Measurements from ENCODE around the gene NOL12. TPM values are rescaled to one million over a fixed set of nuclear protein-coding genes. Genes with fewer than 3 reads are reported as not detected.
"Not testable (repeated sequence)": the region's sequence is repeated elsewhere in the genome, so short reads cannot be mapped to it uniquely, and the experiment has no call there.

NOL12 gene
- total RNA-seq, 2 donors from 2014 or later: 31.3 to 36.3 TPM

DNA sequence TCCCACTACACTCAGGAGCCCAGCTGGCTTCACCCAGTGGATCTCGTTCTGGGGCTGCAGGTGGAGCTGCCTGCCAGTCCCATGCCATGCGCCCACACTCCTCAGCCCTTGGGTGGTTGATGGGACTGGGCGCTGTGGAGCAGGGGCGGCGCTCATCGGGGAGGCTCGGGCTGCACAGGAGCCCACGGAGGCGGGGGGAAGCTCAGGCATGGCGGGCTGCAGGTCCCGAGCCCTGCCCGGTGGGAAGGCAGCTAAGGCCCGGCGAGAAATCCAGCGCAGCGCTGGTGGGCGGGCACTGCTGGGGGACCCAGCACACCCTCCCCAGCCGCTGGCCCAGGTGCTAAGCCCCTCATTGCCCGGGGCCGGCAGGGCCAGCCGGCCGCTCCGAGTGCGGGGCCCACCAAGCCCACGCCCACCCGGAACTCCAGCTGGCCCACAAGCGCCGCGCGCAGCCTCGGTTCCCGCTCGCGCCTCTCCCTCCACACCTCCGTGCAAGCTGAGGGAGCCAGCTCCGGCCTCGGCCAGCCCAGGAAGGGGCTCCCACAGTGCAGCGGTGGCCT lies 31.7 kb downstream of the NOL12 start:
- not testable (repeated sequence) for H3K4me3 Mint-ChIP-seq; ATAC-seq (replicated peaks in 1 of 2); H3K9me3 Mint-ChIP-seq; H3K4me1 Mint-ChIP-seq (ENCODE audit: low read depth); H3K27me3 Mint-ChIP-seq (ENCODE audit: low read depth); DNase-seq; H3K27ac Mint-ChIP-seq; H3K36me3 Mint-ChIP-seq (ENCODE audit: insufficient read depth in 2 of 2)

GRCh38 chr22:37725551-37726240 lies 39.6 kb downstream of the NOL12 start:
- H3K4me1 Mint-ChIP-seq (ENCODE audit: low read depth): no peaks in the 10 kb centered on the region
- no peaks in the 10 kb centered on the region for H3K27me3 Mint-ChIP-seq (ENCODE audit: low read depth)
- no peaks in the 10 kb centered on the region for H3K36me3 Mint-ChIP-seq (ENCODE audit: insufficient read depth in 2 of 2)
- H3K9me3 Mint-ChIP-seq: no peaks in the 10 kb centered on the region
- no peak overlapping the region for H3K4me3 Mint-ChIP-seq
- ATAC-seq (replicated peaks in 1 of 2) (no peak), DNase-seq (no peak)
- H3K27ac Mint-ChIP-seq: no peak overlapping the region

DNA sequence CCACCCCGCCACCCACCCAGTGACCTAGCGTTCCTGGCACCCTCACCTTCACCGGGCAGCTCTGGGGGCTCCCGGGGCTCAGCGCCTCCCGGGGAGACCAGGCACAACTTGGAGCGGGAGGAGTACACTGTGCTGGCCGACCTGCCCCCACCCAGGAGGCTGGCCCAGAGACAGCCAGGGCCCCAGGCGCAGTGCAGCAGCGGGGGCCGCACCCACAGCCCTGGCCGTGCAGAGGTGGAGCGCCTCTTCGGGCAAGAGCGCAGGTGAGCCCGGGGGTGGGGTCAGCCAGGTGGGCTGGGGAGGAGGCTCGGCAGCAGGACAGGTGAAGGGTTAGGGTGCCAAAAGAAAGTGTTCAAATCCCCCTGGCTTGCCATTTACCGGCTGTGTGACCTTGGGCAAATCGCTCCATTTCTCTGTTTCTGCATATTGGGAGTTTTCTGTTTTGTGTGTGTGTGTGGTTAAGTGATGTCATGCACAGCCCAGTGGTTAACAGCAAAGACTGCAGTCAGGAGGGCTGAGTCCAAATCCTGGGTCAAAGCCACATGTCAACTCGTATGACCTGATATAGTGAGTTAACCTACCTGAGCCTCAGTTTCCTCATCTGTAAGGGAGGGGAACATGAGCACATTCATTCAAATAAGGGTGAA lies 40.2 kb downstream of the NOL12 start:
- no peaks in the 10 kb centered on the region for H3K4me1 Mint-ChIP-seq (ENCODE audit: low read depth)
- no peak overlapping the region for H3K27ac Mint-ChIP-seq
- H3K27me3 Mint-ChIP-seq (ENCODE audit: low read depth): no peaks in the 10 kb centered on the region
- ATAC-seq (replicated peaks in 1 of 2) (peak in 1 of 2 donors; percentile 32), DNase-seq (no peak)
- no peaks in the 10 kb centered on the region for H3K9me3 Mint-ChIP-seq
- no peak overlapping the region for H3K4me3 Mint-ChIP-seq
- H3K36me3 Mint-ChIP-seq (ENCODE audit: insufficient read depth in 2 of 2): no peaks in the 10 kb centered on the region

- H3K27me3 Mint-ChIP-seq (ENCODE audit: low read depth): no peaks in the 10 kb centered on the region
- H3K4me3 Mint-ChIP-seq: no peak overlapping the region
- H3K9me3 Mint-ChIP-seq: no peaks in the 10 kb centered on the region
- no peak for DNase-seq
- no peaks in the 10 kb centered on the region for H3K36me3 Mint-ChIP-seq (ENCODE audit: insufficient read depth in 2 of 2)
- no peak for ATAC-seq (replicated peaks in 1 of 2)
- H3K27ac Mint-ChIP-seq: peak overlapping the region; percentile 39
- H3K4me1 Mint-ChIP-seq (ENCODE audit: low read depth): no peaks in the 10 kb centered on the region
These were observed 42.5 kb downstream of the NOL12 start for GRCh38 chr22:37728620-37729019.

DNA sequence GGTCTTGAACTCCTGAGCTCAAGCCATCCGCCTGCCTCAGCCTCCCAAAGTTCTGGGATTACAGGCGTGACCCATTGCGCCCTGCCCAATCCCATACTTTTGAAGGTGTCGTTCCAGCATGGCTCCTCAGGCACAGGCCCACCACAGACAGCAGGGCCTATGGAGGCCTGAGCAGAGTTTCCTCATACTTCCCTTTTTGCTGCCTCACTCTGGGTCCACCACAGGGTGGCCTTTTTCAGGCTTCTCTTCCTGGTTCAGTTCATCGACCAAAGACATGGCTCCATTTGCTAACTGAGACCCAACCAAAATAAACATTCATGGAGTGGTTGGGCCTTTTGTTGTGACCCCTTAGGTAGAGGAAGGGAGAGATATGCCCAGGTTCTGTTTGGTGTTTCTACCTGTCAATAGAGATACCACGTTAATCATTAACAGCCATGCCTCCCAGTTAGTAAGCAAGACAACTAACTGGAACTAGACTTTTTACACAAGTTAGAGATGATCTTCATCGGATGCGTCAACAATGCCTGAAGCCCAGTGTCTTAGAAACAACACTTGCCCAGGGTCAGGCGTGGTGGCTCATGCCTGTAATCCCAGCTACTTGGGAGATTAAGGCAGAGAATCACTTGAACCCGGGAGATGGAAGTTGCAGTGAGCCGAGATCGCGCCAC lies 45.8 kb downstream of the NOL12 start:
- no peak overlapping the region for H3K4me3 Mint-ChIP-seq
- no peak overlapping the region for H3K27ac Mint-ChIP-seq
- DNase-seq (no peak), ATAC-seq (replicated peaks in 1 of 2) (no peak)
- H3K27me3 Mint-ChIP-seq (ENCODE audit: low read depth): no peaks in the 10 kb centered on the region
- no peaks in the 10 kb centered on the region for H3K9me3 Mint-ChIP-seq
- H3K4me1 Mint-ChIP-seq (ENCODE audit: low read depth): no peaks in the 10 kb centered on the region
- no peaks in the 10 kb centered on the region for H3K36me3 Mint-ChIP-seq (ENCODE audit: insufficient read depth in 2 of 2)

GRCh38 chr22:37732699-37733607 lies 46.8 kb downstream of the NOL12 start:
- DNase-seq: no peak
- Mint-ChIP-seq H3K27me3 (ENCODE audit: low read depth) (no peaks in the 10 kb centered on the region), H3K4me1 (ENCODE audit: low read depth) (no peaks in the 10 kb centered on the region), H3K9me3 (no peaks in the 10 kb centered on the region), H3K36me3 (ENCODE audit: insufficient read depth in 2 of 2) (no peaks in the 10 kb centered on the region), H3K27ac (no peak overlapping the region), H3K4me3 (no peak overlapping the region)
- no peak for ATAC-seq (replicated peaks in 1 of 2)

- Mint-ChIP-seq H3K4me3 (no peak overlapping the region), H3K9me3 (no peaks in the 10 kb centered on the region), H3K27me3 (ENCODE audit: low read depth) (no peaks in the 10 kb centered on the region), H3K4me1 (ENCODE audit: low read depth) (no peaks in the 10 kb centered on the region), H3K27ac (no peak overlapping the region), H3K36me3 (ENCODE audit: insufficient read depth in 2 of 2) (no peaks in the 10 kb centered on the region)
- no peak for ATAC-seq (replicated peaks in 1 of 2)
- no peak for DNase-seq
These were observed 47.7 kb downstream of the NOL12 start for GRCh38 chr22:37733625-37734401.

- Mint-ChIP-seq H3K4me1 (ENCODE audit: low read depth) (no peaks in the 10 kb centered on the region), H3K4me3 (no peak overlapping the region), H3K27ac (no peak overlapping the region), H3K36me3 (ENCODE audit: insufficient read depth in 2 of 2) (no peaks in the 10 kb centered on the region), H3K9me3 (no peaks in the 10 kb centered on the region), H3K27me3 (ENCODE audit: low read depth) (no peaks in the 10 kb centered on the region)
- DNase-seq (no peak), ATAC-seq (replicated peaks in 1 of 2) (no peak)
These were observed 48.2 kb downstream of the NOL12 start for GRCh38 chr22:37734402-37734700.

DNA sequence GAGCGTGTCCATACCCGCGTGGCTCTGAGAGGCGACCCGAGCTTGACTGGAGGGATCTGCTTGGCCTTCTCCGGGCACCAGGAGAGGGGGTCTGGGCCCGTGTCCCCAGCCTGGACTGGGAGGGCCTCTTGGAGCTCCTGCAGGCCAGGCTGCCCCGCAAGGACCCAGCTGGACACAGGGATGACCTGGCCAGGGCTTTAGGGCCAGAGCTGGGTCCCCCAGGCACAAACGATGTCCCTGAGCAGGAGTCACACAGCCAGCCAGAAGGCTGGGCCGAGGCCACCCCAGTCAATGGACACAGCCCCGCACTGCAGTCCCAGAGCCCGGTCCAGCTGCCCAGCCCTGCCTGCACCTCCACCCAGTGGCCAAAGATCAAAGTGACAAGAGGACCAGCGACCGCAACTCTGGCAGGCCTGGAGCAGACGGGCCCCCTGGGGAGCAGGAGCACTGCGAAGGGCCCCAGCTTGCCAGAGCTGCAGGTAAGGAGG lies 48.9 kb downstream of the NOL12 start:
- ATAC-seq (replicated peaks in 1 of 2) (no peak), DNase-seq (no peak)
- Mint-ChIP-seq H3K9me3 (no peaks in the 10 kb centered on the region), H3K4me1 (ENCODE audit: low read depth) (no peaks in the 10 kb centered on the region), H3K27ac (no peak overlapping the region), H3K36me3 (ENCODE audit: insufficient read depth in 2 of 2) (no peaks in the 10 kb centered on the region), H3K4me3 (no peak overlapping the region), H3K27me3 (ENCODE audit: low read depth) (no peaks in the 10 kb centered on the region)

GRCh38 chr22:37739035-37739434 lies 52.9 kb downstream of the NOL12 start:
- Mint-ChIP-seq H3K27me3 (ENCODE audit: low read depth) (no peaks in the 10 kb centered on the region), H3K36me3 (ENCODE audit: insufficient read depth in 2 of 2) (no peaks in the 10 kb centered on the region), H3K4me1 (ENCODE audit: low read depth) (peaks cover 6% of the 10 kb centered on the region), H3K4me3 (no peak overlapping the region), H3K9me3 (no peaks in the 10 kb centered on the region), H3K27ac (no peak overlapping the region)
- no peak for DNase-seq
- ATAC-seq (replicated peaks in 1 of 2): no peak

GRCh38 chr22:37739611-37740049 lies 53.5 kb downstream of the NOL12 start:
- H3K9me3 Mint-ChIP-seq: no peaks in the 10 kb centered on the region
- no peak overlapping the region for H3K4me3 Mint-ChIP-seq
- no peaks in the 10 kb centered on the region for H3K36me3 Mint-ChIP-seq (ENCODE audit: insufficient read depth in 2 of 2)
- no peaks in the 10 kb centered on the region for H3K27me3 Mint-ChIP-seq (ENCODE audit: low read depth)
- H3K4me1 Mint-ChIP-seq (ENCODE audit: low read depth): peaks cover 10% of the 10 kb centered on the region
- no peak overlapping the region for H3K27ac Mint-ChIP-seq
- DNase-seq: no peak
- ATAC-seq (replicated peaks in 1 of 2): no peak

All from activated T-cell treated with anti-CD3 and anti-CD28 coated beads, Interleukin-2, amount 50 U/mL, for 72 hours (primary cell).